Spinal cord (tissue), 10 donors: ENCODE results near the gene DIP2C. TPM values are rescaled to one million over a fixed set of nuclear protein-coding genes. Genes with fewer than 3 reads are reported as not detected.
"Not testable (repeated sequence)": the region's sequence is repeated elsewhere in the genome, so short reads cannot be mapped to it uniquely, and the experiment has no call there.

Experiments used
- DNase-seq, 6 donors: peaks; one replicate each; pipeline versions ENCODE4 v3.0.0 to v3.0.0-alpha.2; 2013 to 2015; ENCODE audit warnings: low spot score in 6 of 6, low read depth in 4 of 6
- H3K27ac ChIP-seq: one replicate; pipeline ENCODE4 v1.5.1; 2013; ENCODE audit warnings: low read depth, low read length, control low read depth
- H3K27me3 ChIP-seq: one replicate; pipeline ENCODE4 v1.6.1; 2013; ENCODE audit warnings: low read length; ENCODE audit not compliant: control insufficient read depth, insufficient read depth
- H3K36me3 ChIP-seq: one replicate; pipeline ENCODE4 v1.6.1; 2013; ENCODE audit warnings: low read length; ENCODE audit not compliant: control insufficient read depth, insufficient read depth
- H3K4me1 ChIP-seq: one replicate; pipeline ENCODE4 v1.6.1; 2013; ENCODE audit warnings: low read length; ENCODE audit not compliant: control insufficient read depth, insufficient read depth
- H3K4me3 ChIP-seq: one replicate; pipeline ENCODE4 v1.5.1; 2013; ENCODE audit warnings: low read depth, low read length, control low read depth
- H3K9me3 ChIP-seq: one replicate; pipeline ENCODE4 v1.6.1; 2013; ENCODE audit warnings: low read length; ENCODE audit not compliant: control insufficient read depth, insufficient read depth
- WGBS: methylation state at CpG from one replicate; pipeline ENCODE4 v1.1.5; 2013; ENCODE audit warnings: missing lambda C conversion rate; ENCODE audit not compliant: insufficient coverage; 5-methylcytosine and 5-hydroxymethylcytosine counted together
- polyA plus RNA-seq, 2 donors: library from polyadenylated mRNA; unstranded; fragments of 120-200 nt; gene quantifications; one replicate each; pipeline ENCODE4 v1.2.1, GENCODE V29; 2013; ENCODE audit not compliant: insufficient read length in 2 of 2
- total RNA-seq, 2 donors: library from RNA; depleted of rRNA in 1 of 2; stranded (reverse); fragments of 120-200 nt in 1 of 2; fragments of >200 nt in 1 of 2; gene quantifications; one replicate each; pipeline versions ENCODE4 v1.2.3 to v1.2.4, GENCODE V29; 2013 to 2014
- donor health status: healthy.

Gene DIP2C
- total and polyA plus RNA-seq, 4 donors, result 15.4 to 36.3 (median 29.3) TPM

GRCh38 chr10:307659-308058, 381.8 kb downstream of the DIP2C start:
- Histone ChIP-seq H3K9me3 (no peaks in the 10 kb centered on the region), H3K4me1 (peaks cover 15% of the 10 kb centered on the region), H3K36me3 (peaks cover 52% of the 10 kb centered on the region), H3K4me3 (no peak overlapping the region), H3K27ac (no peak overlapping the region), H3K27me3 (no peaks in the 10 kb centered on the region)
- no peak for DNase-seq
- WGBS, result 91% methylated on average over 18 of the region's 18 CpGs

GRCh38 chr10:306675-307185, 382.7 kb downstream of the DIP2C start:
- no peak overlapping the region for H3K27ac ChIP-seq

GRCh38 chr10:306007-306674, 383.3 kb downstream of the DIP2C start:
- Histone ChIP-seq H3K27ac (no peak overlapping the region), H3K4me1 (peaks cover 15% of the 10 kb centered on the region), H3K4me3 (no peak overlapping the region), H3K27me3 (no peaks in the 10 kb centered on the region), H3K9me3 (no peaks in the 10 kb centered on the region), H3K36me3 (peaks cover 50% of the 10 kb centered on the region)
- DNase-seq, result peak in 3 of 6 donors; percentile 13 to 91 (median 25)
- WGBS, result 76% methylated on average over 3 of the region's 6 CpGs

More at GRCh38 chr10:306675-307185, 382.7 kb downstream of the DIP2C start:
- no peak overlapping the region for H3K4me3 ChIP-seq
- no peaks in the 10 kb centered on the region for H3K27me3 ChIP-seq
- peaks cover 15% of the 10 kb centered on the region for H3K4me1 ChIP-seq
- 48% methylated on average over 8 of the region's 8 CpGs for WGBS
- DNase-seq, result no peak
- H3K36me3 ChIP-seq, result peaks cover 51% of the 10 kb centered on the region
- no peaks in the 10 kb centered on the region for H3K9me3 ChIP-seq

GRCh38 chr10:305034-305433, 384.4 kb downstream of the DIP2C start:
- Histone ChIP-seq H3K4me1 (peaks cover 15% of the 10 kb centered on the region), H3K9me3 (no peaks in the 10 kb centered on the region), H3K27me3 (no peaks in the 10 kb centered on the region), H3K4me3 (no peak overlapping the region), H3K36me3 (peaks cover 53% of the 10 kb centered on the region), H3K27ac (no peak overlapping the region)
- 100% methylated on average over 3 of the region's 4 CpGs for WGBS
- no peak for DNase-seq

- Histone ChIP-seq H3K4me3 (no peak overlapping the region), H3K27ac (no peak overlapping the region), H3K27me3 (no peaks in the 10 kb centered on the region), H3K9me3 (no peaks in the 10 kb centered on the region), H3K4me1 (peaks cover 2% of the 10 kb centered on the region), H3K36me3 (peaks cover 24% of the 10 kb centered on the region)
- 100% methylated on average over 3 of the region's 9 CpGs for WGBS
- no peak for DNase-seq
Observed at GRCh38 chr10:301536-301935, 387.9 kb downstream of the DIP2C start.

- not testable (repeated sequence) for DNase-seq, H3K27ac ChIP-seq, H3K4me3 ChIP-seq, H3K27me3 ChIP-seq, H3K9me3 ChIP-seq, H3K4me1 ChIP-seq
- 98% methylated on average over 10 of the region's 31 CpGs for WGBS
- H3K36me3 ChIP-seq, result peaks cover 23% of the 10 kb centered on the region
Observed at GRCh38 chr10:300580-300979, 388.9 kb downstream of the DIP2C start.

- no peak overlapping the region for H3K27ac ChIP-seq
- H3K9me3 ChIP-seq, result no peaks in the 10 kb centered on the region
- no peaks in the 10 kb centered on the region for H3K4me1 ChIP-seq
- H3K36me3 ChIP-seq, result peaks cover 23% of the 10 kb centered on the region
- no CpG with 5 or more reads among the region's 7 CpGs for WGBS
- no peak for DNase-seq
- no peaks in the 10 kb centered on the region for H3K27me3 ChIP-seq
- H3K4me3 ChIP-seq, result no peak overlapping the region
Observed at GRCh38 chr10:299969-300368, 389.5 kb downstream of the DIP2C start.

GRCh38 chr10:299512-299911, 390.0 kb downstream of the DIP2C start:
- DNase-seq, result no peak
- Histone ChIP-seq H3K27ac (no peak overlapping the region), H3K4me3 (no peak overlapping the region), H3K9me3 (no peaks in the 10 kb centered on the region), H3K36me3 (peaks cover 23% of the 10 kb centered on the region), H3K27me3 (no peaks in the 10 kb centered on the region), H3K4me1 (no peaks in the 10 kb centered on the region)
- WGBS, result no CpG with 5 or more reads among the region's 2 CpGs

GRCh38 chr10:298033-298432, 391.4 kb downstream of the DIP2C start:
- DNase-seq, result no peak
- 93% methylated on average over 9 of the region's 9 CpGs for WGBS
- no peak overlapping the region for H3K27ac ChIP-seq
- H3K4me3 ChIP-seq, result no peak overlapping the region
- H3K36me3 ChIP-seq, result peaks cover 22% of the 10 kb centered on the region
- H3K9me3 ChIP-seq, result no peaks in the 10 kb centered on the region
- H3K27me3 ChIP-seq, result no peaks in the 10 kb centered on the region
- no peaks in the 10 kb centered on the region for H3K4me1 ChIP-seq

GRCh38 chr10:297567-297966, 391.9 kb downstream of the DIP2C start:
- Histone ChIP-seq H3K27ac (no peak overlapping the region), H3K36me3 (peaks cover 26% of the 10 kb centered on the region), H3K9me3 (no peaks in the 10 kb centered on the region), H3K27me3 (no peaks in the 10 kb centered on the region), H3K4me3 (no peak overlapping the region), H3K4me1 (no peaks in the 10 kb centered on the region)
- peak in 1 of 6 donors; percentile 9 for DNase-seq
- no CpG with 5 or more reads among the region's 6 CpGs for WGBS
